Measurements from ENCODE around the gene TSPAN16.
"Not testable (repeated sequence)": the region's sequence is repeated elsewhere in the genome, so short reads cannot be mapped to it uniquely, and the experiment has no call there.

Gene TSPAN16

DNA sequence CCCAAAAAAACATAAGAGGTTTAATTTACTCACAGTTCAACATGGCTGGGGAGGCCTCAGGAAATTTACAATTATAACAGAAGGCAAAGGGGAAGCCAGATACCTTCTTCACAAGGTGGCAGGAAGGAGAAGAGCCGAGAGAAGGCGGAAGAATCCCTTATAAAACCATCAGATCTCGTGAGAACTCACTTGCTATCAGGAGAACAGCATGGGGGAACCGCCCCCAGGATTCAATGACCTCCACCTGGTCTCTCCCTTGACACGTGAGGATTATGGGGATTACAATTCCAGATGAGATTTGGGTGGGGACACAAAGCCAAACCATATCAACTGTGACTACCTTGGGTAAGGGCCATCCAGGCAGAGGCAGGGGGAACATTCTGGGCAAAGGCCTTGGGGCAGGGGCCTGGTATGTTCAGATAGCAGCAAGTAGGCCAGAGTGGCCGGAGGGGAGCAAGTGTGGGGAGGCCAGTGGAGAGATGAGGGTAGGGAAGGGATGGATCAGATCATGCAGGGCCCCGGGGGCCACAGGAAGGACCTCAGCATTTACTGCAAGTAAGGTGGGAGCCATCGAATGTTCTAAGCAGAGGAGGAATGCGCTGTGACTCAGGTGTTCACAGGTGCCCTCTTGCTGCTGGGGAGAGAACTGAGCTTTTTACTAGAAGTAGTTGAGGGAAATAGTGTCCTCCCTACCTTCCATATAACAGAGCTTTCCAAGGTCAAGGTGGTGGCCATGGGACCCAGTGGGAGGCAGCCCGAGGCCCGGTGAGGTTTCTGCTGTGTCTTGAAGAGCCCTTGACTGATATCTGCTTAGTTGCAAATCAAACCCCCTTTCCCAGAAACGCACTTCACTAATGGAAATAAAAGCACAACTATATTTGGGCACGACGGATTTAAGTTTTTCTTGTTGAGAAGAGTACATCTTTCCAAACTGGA is 25.5 kb downstream of the TSPAN16 start:
- no peak for DNase-seq

DNA sequence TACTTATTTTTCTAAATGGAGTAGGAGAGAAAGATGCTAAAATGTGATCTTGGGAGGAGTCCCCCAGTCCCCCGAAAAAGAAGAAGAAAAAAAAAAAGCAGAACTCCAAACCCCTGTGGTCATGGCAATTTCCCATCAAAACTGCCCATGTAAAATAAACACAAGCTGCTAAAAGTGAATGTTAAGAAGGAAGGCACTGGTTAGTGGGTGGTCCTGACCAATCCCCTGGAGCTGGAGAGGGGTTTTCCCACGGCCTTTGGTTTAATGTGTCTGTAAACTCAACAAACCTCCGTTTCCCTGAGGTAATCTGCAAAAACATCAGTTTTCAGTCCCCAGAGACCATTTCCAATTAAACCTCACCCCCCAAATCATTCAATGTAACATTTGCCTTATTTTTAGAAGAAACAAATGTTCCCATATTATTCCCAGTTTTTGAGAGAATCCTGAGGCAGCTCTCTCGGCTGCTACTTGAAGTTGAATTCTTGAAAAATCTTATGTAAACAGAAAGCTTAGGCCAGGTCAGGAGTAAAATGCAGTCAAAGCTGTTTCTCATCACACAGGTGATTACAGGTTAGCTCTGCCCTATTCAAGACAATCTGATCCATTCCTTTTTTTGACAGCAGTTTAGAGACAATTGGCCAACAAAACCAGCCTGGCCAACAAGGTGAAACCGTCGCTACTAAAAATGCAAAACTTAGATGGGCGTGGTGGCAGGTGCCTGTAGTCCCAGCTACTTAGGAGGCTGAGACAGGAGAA is 26.5 kb downstream of the TSPAN16 start:
- peak; percentile 27 for DNase-seq

DNA sequence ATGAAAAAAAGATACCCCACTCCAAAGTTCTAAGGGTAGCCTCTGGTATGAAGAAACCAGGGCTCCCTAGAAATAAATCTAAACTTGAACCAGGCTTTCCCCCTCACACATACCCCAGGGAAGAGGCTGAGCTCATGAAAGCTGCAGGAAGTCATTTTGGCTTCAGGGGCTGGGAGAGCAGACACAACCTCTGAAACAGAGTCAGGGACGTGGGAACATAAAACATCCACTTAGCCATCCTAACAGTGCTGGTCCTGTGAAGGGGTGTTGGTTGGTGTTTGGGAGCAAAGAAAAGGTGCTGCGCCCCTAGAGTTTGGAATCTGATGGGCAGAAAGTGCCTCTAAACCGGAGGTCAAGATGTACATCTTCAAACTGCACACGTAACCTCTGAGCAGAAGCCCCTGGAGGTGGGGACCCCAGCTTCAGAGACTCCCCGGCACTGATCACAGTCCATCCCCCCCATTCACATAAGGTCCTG is 27.7 kb downstream of the TSPAN16 start:
- no peak for DNase-seq

DNA sequence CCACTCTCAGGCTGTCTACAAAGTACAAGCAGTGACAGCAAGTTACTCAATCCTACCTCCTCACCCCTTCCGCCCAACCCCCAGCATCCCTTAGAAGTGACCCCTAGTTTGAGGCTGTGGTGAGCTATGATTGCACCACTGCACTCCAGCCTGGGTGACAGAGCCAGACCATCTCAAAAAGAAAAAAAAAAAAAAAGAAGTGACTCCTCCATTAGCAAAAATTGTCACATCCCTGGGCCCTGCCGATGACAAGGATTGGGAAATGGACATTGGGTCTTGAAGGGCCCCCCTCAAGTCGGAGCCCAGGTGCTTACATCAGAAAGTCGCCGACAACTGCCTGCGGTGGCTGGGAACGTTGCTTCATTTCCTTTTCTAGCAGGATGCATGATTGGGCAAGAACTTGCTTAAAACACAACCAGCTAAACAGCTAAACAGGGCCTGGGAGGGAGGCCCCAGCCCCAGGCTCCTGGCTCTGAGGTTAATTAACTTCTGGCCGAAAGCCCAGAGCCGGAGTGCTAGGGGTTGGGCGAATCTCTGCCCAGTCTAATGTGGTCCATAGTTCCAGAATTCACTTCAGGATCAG is 28.2 kb downstream of the TSPAN16 start:
- peak; percentile 83 for DNase-seq

DNA sequence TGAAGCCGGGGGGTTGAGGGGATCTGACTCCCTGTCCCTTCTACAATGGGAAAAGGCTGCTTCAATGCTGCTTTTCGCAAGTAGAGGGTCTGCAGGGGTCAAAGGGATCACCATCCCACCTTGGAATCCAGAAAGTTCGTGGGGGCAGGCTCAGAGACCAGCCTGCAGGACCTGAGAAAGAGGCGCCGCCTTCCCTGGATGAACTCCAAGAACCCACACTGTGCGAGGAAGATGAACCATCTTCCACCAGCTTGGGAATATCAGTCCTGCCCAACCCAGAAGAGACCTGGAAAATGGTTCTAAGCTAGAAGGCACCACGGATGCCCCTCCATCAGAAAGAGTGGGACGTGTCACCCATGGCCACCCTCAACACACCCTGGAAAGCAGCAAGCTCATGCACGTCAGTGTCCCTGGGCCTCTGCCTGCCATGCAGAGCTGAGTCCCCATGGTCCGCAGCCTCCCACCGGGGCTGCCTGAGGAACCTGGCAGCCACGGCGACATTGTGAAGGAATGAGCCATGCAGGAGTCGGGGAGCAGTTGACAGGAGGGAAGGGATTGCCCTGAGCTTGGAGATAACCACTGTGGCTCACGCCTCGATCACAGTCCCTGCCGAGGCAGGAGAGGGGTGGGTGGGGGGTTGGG is 28.9 kb downstream of the TSPAN16 start:
- DNase-seq, result no peak

DNA sequence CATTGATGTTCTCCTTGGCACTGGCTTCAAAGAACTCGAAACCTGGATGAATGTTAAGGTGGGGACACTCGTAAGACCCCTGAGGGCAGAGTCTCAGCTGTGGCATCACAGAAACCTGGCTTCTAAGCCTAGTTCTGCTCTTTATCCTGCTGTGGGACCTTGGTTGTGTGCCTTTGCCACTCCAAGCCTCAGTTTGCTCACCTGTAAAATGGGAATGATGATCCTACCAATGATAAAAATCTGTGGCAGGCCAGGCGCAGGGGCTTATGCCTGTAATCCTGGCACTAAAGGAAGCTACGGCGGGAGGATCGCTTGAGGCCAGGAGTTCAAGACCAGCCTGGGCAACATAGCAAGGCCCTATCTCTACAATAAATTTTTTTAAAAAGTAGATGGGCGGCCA is 29.6 kb downstream of the TSPAN16 start:
- no peak for DNase-seq

DNA sequence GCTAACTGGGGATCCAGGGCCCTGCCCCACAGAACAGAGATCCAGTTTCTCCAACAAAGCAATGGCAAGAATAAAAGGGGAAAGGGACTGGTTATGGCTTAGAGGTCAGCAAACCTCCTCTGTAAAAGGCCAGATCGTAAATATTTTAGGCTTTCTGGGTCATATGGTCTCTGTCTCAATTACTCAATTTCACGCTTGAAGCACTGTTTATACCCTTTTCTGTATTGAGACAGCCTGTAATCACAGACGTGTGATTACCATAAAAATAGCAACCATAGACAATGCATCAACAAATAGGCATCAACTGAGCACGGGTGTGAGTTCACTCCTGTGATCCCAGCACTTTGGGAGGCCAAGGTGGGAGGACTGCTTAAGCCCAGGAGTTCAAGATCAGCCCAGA is 34.2 kb downstream of the TSPAN16 start:
- DNase-seq, result no peak

DNA sequence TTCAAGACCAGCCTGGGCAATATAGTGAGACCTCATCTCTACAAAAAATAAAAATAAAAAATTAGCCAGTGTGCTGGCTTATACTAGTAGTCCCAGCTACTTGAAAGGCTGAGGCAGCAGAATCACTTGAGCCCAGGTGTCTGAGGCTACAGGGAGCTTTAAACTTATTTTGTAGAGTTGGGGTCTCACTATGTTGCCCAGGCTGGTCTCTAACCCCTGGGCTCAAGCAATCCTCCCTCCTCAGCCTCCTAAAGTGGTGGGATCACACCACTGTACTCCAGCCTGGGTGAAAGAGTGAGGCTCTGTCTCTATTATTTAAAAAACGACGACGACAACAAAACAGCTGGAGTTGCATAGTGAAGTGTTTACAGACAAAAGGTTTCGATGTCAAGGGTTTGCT is 35.5 kb downstream of the TSPAN16 start:
- DNase-seq, result no peak

DNA sequence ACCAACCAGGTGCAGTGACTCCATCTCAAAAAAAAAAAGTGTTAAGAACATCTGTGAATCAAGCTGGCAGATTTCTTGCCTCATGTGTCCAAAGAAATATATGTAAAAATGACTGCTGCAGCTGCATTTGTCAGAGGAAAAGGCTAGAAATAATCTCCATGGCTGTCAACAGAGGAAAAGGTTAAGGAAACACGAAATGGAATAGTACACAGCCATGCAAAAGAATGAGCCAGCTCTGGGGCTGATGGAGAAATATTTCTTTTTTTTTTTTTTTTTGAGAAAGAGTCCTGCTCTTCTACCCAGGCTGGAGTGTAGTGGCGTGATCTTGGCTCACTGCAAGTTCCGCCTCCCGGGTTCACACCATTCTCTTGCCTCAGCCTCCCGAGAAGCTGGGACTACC is 36.9 kb downstream of the TSPAN16 start:
- DNase-seq, result no peak

DNA sequence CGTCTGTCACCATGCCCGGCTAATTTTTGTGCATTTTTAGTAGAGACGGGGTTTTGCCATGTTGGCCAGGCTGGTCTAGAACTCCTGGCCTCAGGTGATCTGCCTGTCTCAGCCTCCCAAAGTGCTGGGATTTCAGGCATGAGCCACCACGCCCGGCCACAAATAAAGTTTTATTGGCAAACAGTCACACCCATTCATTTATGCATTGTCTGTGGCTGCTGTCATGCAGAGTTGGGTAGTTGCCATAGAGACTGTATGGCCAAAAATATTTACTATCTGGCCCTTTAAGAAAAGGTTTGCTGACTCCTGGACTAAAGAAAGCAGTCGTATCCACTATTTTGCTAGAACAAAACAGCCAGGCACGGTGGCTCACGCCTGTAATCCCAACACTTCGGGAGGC is 37.9 kb downstream of the TSPAN16 start:
- DNase-seq, result not testable (repeated sequence)

DNA sequence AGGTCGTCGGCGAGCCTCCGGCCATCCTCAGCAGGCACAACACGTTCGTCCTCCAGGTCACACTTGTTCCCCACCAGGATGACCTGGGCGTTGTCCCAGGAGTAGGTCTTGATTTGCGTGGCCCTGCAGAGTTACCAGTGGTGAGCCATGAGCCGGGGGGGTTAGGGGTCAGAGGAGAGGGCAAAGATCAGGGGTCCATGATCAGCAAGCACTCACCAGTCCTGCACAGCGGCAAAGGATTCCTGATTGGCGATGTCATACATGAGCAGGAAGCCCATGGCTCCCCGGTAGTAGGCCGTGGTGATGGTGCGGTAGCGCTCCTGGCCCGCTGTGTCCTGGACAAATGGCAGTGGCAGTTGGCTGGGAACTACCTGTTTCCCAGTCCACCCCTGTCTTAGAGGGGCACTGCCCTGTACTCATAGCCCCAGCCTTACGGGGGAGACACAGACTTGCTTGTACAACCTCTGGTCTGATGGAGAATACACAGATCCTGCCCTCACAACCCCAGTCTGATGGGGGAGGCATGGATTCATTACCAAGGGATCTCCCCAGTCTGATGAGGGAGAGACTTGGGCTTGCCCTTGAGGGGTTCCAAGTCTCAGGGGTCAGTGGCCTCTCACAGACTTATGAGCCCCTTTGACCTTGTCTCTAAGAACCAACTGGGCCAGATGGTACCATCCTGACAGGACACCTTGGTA is 39.6 kb downstream of the TSPAN16 start:
- no peak for DNase-seq

DNA sequence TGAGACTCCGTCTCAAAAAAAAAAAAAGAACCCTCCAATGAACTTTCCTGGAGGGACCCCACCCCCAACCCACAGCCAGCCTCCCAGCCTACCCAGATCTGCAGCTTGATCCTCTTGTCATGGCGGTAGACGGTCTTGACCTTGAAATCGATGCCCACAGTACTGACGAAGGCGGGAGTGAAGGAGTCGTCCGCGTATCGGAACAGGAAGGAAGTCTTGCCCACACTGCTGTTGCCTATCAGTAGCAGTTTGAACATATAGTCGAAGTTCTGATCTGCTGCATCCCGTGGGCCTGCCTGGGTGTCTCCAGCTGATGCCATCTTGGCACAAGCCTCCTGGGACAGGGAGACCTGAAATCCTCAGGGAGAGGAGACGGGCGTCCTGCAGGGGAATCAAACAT is 41.1 kb downstream of the TSPAN16 start:
- DNase-seq, result no peak

DNA sequence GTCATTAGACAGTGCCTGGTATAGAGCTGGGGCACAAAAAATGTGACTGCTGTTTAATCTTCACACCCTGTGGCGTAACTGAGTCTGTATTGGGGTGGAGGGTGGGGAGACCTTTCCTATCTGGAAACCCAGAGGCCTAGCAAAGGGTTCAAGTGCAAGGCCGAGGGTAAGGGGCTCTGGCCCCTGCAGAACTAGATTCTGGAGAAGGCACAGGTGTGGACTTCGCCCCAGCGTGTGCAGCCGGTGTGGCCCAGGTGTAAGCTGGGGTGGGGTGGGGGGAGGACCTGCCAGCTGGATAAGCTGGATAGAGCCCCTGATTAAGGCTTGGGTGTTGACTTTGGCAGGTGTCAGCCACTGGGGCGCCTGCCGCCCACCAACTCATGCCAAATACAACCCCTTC is 42.2 kb downstream of the TSPAN16 start:
- no peak for DNase-seq

DNA sequence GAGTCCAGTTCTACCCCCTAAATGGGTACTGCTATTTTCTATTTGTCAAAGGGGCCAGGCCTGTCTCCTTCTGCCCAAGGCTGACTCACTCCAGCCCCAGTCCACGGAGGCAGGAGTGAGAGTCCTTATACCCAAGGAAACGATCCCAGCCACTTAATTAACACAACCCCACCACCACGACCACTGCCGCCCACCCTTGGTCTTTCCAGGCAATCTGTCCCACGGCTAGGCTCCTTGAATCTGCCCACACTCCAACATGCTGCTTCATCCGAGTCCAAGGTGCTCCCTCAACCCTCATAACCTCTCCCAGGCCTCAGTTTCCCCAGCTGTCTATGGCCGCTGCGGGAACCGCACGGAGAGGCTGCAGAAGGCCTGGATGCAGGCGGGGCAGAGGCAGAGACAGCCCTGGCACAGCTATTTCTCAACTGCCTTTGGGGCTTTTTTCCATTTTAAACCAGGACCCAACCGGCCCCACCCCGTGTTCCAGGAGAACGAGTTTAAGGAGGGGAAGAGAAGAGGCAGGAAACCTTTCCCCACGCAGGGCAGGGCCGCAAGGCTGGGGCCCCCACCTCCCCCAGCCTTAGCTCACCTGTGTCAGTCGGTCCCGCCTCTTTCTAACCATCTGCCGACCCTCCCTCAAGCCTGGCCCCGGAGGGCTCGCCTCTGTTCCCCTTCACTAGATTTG is 42.8 kb downstream of the TSPAN16 start:
- peak; percentile 24 for DNase-seq

DNA sequence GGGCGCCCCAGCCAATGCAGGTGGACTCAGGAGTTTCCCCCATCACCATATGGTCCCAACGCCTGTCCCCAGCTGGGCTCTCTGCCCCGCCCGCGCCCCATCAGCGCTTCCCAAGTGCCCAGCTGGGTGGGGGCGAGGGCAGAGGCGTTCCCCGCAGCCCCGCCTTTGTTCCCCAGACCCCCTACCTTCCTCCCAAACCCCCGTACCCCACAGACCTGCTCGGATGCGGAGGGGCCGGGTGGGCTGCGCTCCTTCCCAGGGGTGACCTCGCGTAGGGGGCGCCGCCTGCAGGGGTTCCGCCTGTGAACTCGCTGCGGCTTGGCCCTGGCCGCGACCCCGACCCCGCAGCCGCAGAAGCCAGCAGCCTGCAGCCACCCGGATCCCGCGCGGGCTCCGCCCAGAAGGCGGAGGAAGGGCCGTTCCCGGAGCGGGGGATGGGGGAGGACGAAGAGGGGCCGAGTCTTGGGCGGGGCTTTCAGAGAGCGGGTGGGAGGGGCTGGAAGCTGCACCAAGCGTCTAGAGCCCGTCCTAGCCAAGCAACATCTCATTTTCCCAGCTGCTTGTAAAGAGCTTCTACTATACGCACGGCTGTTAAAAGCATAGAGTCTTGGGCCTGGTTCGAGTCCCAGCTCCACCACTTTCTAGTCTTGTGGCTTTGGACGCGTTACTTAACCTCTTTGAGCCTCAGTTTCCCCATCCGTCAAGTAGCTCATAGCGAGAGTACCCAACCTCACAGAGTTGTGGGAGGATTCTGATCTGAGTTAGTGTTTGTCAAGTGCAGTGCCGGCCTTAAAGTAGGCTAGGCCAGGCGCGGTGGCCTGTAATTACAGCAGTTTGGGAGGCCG is 43.5 kb downstream of the TSPAN16 start, which contains the start of gene RAB3D:
Gene RAB3D, minus strand, starts transcription at position 404 of the 845 bp plus-strand sequence. CDS start 2,258 bp downstream, outside the sequence.
- DNase-seq, result peak; percentile 96

DNA sequence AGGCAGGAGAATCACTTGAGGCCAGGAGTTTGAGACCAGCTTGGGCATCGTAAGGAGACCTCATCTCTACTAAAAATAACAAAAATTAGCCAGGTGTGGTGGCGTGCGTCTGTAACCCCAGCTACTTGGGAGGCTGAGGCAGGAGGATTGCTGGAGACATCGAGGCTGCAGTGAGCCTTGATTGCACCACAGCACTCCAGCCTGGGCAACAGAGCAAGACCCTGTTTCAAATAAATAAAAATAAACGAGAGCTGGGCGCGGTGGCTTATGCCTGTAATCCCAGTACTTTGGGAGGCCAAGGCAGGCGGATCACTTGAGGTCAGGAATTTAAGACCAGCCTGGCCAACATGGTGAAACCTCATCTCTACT is 44.1 kb downstream of the TSPAN16 start:
- DNase-seq, result not testable (repeated sequence)

DNA sequence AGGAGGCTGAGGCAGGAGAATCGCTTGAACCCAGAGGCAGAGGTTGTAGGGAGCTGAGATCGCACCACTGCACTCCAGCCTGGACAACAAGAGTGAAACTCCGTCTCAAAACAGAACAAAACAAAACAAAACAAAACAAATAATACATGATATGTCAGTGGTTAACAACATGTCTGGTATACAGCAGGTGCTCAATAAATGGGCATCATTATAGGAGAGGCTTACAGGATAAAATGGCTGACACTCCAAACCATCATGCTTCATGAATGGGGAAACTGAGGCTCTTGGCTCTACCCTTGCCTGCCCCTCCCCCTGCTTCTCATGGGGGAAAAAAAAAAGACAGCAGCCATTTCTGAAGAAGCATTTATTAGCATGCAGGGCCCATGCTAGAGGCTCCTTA is 46.5 kb downstream of the TSPAN16 start:
- DNase-seq, result no peak

DNA sequence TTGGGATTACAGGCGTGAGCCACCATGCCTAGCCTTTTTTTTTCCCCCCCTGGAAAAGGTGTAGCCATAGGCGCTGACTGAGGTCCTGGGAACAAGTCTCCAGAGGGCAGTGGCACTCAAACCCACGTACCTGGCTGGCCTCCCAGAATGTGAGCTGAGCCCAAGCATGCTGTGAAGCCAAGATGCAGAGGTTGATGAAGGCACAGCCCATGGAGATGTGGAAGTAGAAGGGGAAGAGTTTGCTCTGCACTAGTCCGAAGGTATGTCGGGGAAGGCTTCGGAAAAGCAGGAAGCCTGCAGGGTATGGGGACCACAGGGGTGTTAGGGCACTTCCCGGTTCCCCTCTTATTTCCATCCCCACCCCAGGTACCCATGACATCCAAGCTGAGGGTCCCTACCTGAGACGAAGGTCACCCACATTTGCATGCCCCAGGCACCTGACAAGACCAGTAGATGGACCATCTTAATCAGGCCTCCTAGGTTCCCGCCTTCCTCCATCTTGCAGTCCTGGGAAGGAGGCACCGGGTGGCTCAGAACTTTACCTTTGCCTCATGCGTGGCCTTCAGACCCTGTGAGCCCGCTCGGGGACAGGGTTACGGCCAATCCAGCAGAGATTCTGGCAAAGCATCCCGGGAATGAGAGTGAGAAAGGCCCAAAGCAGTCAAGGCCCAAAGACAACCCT is 49.3 kb downstream of the TSPAN16 start:
- no peak for DNase-seq

DNA sequence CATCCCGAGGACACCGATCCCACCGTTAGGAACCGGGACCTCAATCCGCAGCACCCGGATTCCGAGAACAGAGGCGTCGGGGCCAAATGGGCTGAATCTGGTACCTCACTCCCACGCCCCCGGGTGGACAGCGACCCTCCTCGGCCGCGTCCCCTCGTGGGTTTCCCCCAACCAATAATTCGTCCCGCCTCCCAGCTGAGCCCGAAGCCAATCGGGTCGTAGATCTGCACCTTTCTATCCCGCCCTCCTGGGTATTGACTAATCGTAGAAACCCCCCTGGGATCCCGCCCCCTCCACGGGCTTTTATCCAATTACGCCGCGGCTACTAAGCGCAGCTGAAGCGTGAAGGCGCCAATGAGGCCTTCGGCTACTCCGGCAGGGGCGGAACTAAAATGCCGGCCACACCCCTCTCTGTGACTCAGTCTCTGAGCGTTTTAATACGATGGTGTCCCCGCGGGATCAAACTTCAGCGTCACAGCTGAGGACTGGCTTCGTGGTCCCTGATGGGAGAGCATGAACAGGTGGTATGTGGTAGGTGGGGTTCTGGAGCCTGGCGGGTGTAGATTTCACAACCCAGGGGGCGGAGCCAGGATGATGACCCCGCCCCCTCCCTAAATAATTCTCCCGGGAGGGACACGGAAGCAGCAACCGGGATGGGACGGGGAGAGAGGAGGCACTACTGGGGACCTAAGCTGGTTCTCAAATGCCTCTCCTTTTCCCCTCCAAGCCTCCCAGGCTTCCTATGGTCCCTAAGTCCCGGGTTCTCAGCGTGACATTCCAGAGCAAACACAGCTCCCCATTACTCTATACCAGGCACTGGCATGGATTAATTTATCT is 50.4 kb downstream of the TSPAN16 start, which contains the start of the genes CCDC159 and TMEM205:
Gene CCDC159, plus strand, starts transcription at position 416 of the 837 bp plus-strand sequence. Its CDS starts 88 bp downstream, at position 504.
Gene TMEM205, minus strand, starts transcription at position 165 of the 837 bp plus-strand sequence. CDS start 649 bp downstream, outside the sequence.
- peak; percentile 98 for DNase-seq

Measured in femur (tissue), 1 donor.